OCI-LY7 (cell line): ENCODE measurements around the gene ST6GAL1. TPM values are rescaled to one million over a fixed set of nuclear protein-coding genes. Genes with fewer than 3 reads are reported as not detected.
"Not testable (repeated sequence)": the region's sequence is repeated elsewhere in the genome, so short reads cannot be mapped to it uniquely, and the experiment has no call there.

Experiments
- BruUV-seq: library from RNA; stranded (reverse); fragments of 400-500 nt; replicated peaks from 2 replicates; lab custom pipeline; 2021; lab: Mats Ljungman, UMichigan
- CTCF ChIA-PET: fragments of 300-600 bp; sonication (Branson Sonifier 250); formaldehyde crosslinking; loops from one replicate; lab custom pipeline; 2022; ENCODE audit warnings: antibody characterized with exemption; ENCODE audit not compliant: unreplicated experiment; lab: Charles Lee
- POLR2A ChIA-PET: fragments of 300-600 bp; sonication (Branson Sonifier 250); formaldehyde crosslinking; loops from one replicate; lab custom pipeline; 2022; ENCODE audit warnings: antibody characterized with exemption; lab: Charles Lee
- DNase-seq: peaks from one replicate; pipeline ENCODE4 v3.0.0-alpha.2; 2015; ENCODE audit warnings: low spot score
- H2AFZ ChIP-seq: fragments of 200-600 bp; sonication (generic), shearing (Covaris generic); 2 replicates; pipeline ENCODE4 v1.6.1; 2014; ENCODE audit warnings: mild to moderate bottlenecking, antibody characterized with exemption, low read length, moderate library complexity
- H3K27ac ChIP-seq: fragments of 200-600 bp; sonication (generic); 2 replicates; pipeline ENCODE4 v1.5.1; 2014; ENCODE audit warnings: mixed run types, low read depth, mild to moderate bottlenecking, moderate library complexity, low read length, inconsistent platforms; ENCODE audit not compliant: poor library complexity, severe bottlenecking
- H3K36me3 ChIP-seq: fragments of 200-600 bp; sonication (generic); 2 replicates; pipeline ENCODE4 v1.6.1; 2014; ENCODE audit warnings: mild to moderate bottlenecking, antibody characterized with exemption, low read length, moderate library complexity, mixed read lengths; ENCODE audit not compliant: insufficient read depth
- H3K4me1 ChIP-seq: fragments of 200-600 bp; sonication (generic); 2 replicates; pipeline ENCODE4 v1.5.1; 2014; ENCODE audit warnings: mild to moderate bottlenecking, low read length; ENCODE audit not compliant: insufficient read depth, poor library complexity, severe bottlenecking
- H3K4me2 ChIP-seq: fragments of 200-600 bp; sonication (generic); 2 replicates; pipeline ENCODE4 v1.6.1; 2014; ENCODE audit warnings: mild to moderate bottlenecking, low read length
- H3K4me3 ChIP-seq: fragments of 200-600 bp; sonication (generic); 2 replicates; pipeline ENCODE4 v1.5.1; 2014; ENCODE audit warnings: mild to moderate bottlenecking, low read depth, low read length; ENCODE audit not compliant: poor library complexity, severe bottlenecking
- H3K79me2 ChIP-seq: fragments of 200-600 bp; sonication (generic); 2 replicates; pipeline ENCODE4 v1.6.1; 2016; ENCODE audit warnings: low read depth, mild to moderate bottlenecking, low read length, moderate library complexity, mixed read lengths; ENCODE audit not compliant: insufficient read depth
- H3K9me2 ChIP-seq: fragments of 200-600 bp; sonication (generic); 2 replicates; pipeline ENCODE4 v1.6.1; 2016; ENCODE audit warnings: mild to moderate bottlenecking, low read length, mixed read lengths; ENCODE audit not compliant: insufficient read depth
- H3K9me3 ChIP-seq: fragments of 200-600 bp; sonication (generic); 2 replicates; pipeline ENCODE4 v1.6.1; 2014; ENCODE audit warnings: mild to moderate bottlenecking, mixed run types, low read length, mixed read lengths
- H4K20me1 ChIP-seq: fragments of 200-600 bp; sonication (generic); 2 replicates; pipeline ENCODE4 v1.6.1; 2014; ENCODE audit warnings: mild to moderate bottlenecking, antibody characterized with exemption, low read length, moderate library complexity, mixed read lengths; ENCODE audit not compliant: insufficient read depth
- CTCF ChIP-seq: fragments of 200-600 bp; sonication (generic); conservative IDR thresholded peaks from 2 replicates; pipeline ENCODE4 v1.5.1; 2014; ENCODE audit warnings: mild to moderate bottlenecking, antibody characterized with exemption, low read length, moderate library complexity, mixed read lengths
- EZH2phosphoT487 ChIP-seq: fragments of 200-600 bp; sonication (generic); IDR thresholded peaks from 2 replicates; pipeline ENCODE4 v1.6.1; 2018; ENCODE audit warnings: low read depth, borderline replicate concordance, mild to moderate bottlenecking, mixed run types, antibody characterized with exemption, low read length, moderate library complexity, mixed read lengths
- intact Hi-C: fragments of 100-400 bp; cut with micrococcal nuclease; formaldehyde crosslinking; loops from one replicate; pipeline ENCODE4 v1.10.0; 2022; ENCODE audit not compliant: unreplicated experiment
- total RNA-seq, 2 experiments: library from RNA; depleted of rRNA in 1 of 2; stranded (reverse); fragments of >200 nt in 1 of 2; shearing (Covaris generic) in 1 of 2; gene quantifications; 2 replicates each; pipeline ENCODE4 v1.2.3, GENCODE V29; 2014 to 2022

Gene ST6GAL1
- total RNA-seq, 2 experiments from 2014 or later, result 192 to 375 TPM

DNA sequence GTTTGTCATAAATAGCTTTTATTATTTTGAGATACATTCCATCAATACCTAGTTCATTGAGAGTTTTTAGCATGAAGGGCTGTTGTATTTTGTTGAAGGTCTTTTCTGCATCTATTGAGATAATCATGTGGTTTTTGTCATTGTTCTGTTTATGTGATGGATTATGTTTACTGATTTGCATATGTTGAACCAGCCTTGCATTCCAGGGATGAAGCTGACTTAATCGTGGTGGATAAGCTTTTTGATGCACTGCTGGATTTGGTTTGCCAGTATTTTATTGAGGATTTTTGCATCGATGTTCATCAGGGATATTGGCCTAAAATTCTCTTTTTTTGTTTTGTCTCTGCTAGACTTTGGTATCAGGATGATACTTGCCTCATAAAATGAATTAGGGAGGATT lies 124.1 kb downstream of the ST6GAL1 start:
- peaks cover 89% of the 10 kb centered on the region for H3K79me2 ChIP-seq
- H4K20me1 ChIP-seq, H2AFZ ChIP-seq, H3K27ac ChIP-seq, H3K4me1 ChIP-seq, BruUV-seq, intact Hi-C loops, H3K4me2 ChIP-seq, H3K9me2 ChIP-seq, H3K4me3 ChIP-seq, DNase-seq, CTCF ChIA-PET: not testable (repeated sequence)
- POLR2A ChIA-PET, result interaction anchor here (0.6 to 1.7 kb wide), 2 partner anchors 9 to 33 kb away, joined by 3 to 6 read pairs; no protein-coding TSS in a partner anchor
- H3K36me3 ChIP-seq, result peaks cover 99% of the 10 kb centered on the region
- H3K9me3 ChIP-seq, result peaks cover 48% of the 10 kb centered on the region

DNA sequence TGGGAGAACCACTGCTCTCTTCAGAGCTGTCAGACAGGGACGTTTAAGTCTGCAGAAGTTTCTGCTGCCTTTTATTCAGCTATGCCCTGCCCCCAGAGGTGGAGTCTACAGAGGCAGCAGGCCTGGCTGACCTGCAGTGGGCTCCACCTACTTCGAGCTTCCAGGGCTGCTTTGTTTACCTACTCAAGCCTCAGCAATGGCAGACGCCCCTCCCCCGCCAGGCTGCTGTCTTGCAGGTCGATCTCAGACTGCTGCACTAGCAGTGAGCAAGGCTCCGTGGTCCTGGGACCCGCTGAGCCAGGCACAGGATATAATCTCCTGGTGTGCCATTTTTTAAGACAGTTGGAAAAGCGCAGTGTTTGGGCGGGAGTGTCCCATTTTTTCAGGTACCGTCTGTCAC lies 127.5 kb downstream of the ST6GAL1 start:
- H4K20me1 ChIP-seq, result 0 out of 2 replicates have a peak, but pooled peaks cover 12% of the 10 kb centered on the region
- H3K27ac ChIP-seq, H3K4me2 ChIP-seq, H3K9me2 ChIP-seq, intact Hi-C loops, DNase-seq, H3K4me3 ChIP-seq, H2AFZ ChIP-seq, BruUV-seq, CTCF ChIA-PET: not testable (repeated sequence)
- H3K4me1 ChIP-seq, result peaks cover 42% of the 10 kb centered on the region
- POLR2A ChIA-PET, result interaction anchor here (1.3 kb wide), 1 partner anchor 10 kb away, joined by 3 read pairs; no protein-coding TSS in a partner anchor
- H3K79me2 ChIP-seq, result peaks cover 94% of the 10 kb centered on the region
- peaks cover 24% of the 10 kb centered on the region; the same call in 1 of the 2 replicates for H3K9me3 ChIP-seq
- peaks cover 99% of the 10 kb centered on the region for H3K36me3 ChIP-seq

DNA sequence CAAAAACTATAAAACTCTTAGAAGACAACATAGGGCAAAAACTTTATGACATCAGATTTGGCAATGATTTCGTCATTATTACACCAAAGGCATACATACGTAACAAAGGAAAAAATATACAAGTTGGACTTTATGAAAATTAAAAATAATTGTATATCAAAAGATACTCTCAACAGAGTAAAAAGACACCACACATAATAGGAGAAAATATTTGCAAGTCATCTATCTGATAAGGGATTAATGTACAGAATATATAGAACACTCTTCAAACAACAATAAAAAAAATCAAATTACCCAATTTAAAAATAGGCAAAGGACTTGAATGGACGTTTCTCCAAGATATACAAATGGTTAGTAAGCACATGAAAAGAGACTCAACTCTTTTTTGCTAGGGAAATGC lies 131.4 kb downstream of the ST6GAL1 start:
- intact Hi-C loops, result no loop called here
- ChIA-PET CTCF (no interaction called here), POLR2A (interaction anchor here (0.6 to 0.8 kb wide), 2 partner anchors 16 to 32 kb away, joined by 3 read pairs; no protein-coding TSS in a partner anchor)
- no peak for DNase-seq
- no peaks in the 10 kb centered on the region for H3K9me2 ChIP-seq
- H3K4me2 ChIP-seq, result peak overlapping the region; percentile 88; the same call in 1 of the 2 replicates
- no peak overlapping the region for H3K4me3 ChIP-seq
- peaks cover 79% of the 10 kb centered on the region for H3K4me1 ChIP-seq
- H3K9me3 ChIP-seq, result peaks cover 7% of the 10 kb centered on the region; the same call in 1 of the 2 replicates
- H2AFZ ChIP-seq, result no peak overlapping the region
- peaks cover 93% of the 10 kb centered on the region for H3K36me3 ChIP-seq
- H4K20me1 ChIP-seq, result 0 out of 2 replicates have a peak, but pooled peaks cover 12% of the 10 kb centered on the region
- BruUV-seq, result no TSS peak
- H3K27ac ChIP-seq, result peak overlapping the region; percentile 99
- no peak for TF ChIP-seq EZH2phosphoT487
- no peak for TF ChIP-seq CTCF
- H3K79me2 ChIP-seq, result peaks cover 92% of the 10 kb centered on the region
